ENCODE measurements around the gene CDK19. TPM values are rescaled to one million over a fixed set of nuclear protein-coding genes. Genes with fewer than 3 reads are reported as not detected.

CDK19 gene
- total RNA-seq, 1 experiment from 2014 or later = 7.0 TPM

- H3T11ph ChIP-seq (ENCODE audit: low read length) = no peak overlapping the region
- H3K9me3 Mint-ChIP-seq = no peaks in the 10 kb centered on the region; a peak in 1 of 5 replicates
- H3K4me1 Mint-ChIP-seq = peaks cover 14 to 16% of the 10 kb centered on the region in 2 experiments
- peak overlapping the region in 1 of 2 experiments; percentile 99; a peak in 3 of 5 replicates for H3K4me3 Mint-ChIP-seq
- no peak overlapping the region for H3K9ac ChIP-seq (ENCODE audit: extremely low read depth, insufficient read length, low read length)
- no peak overlapping the region for H2BK12ac ChIP-seq (ENCODE audit: insufficient read length, low read depth, low read length)
- H2AFZ ChIP-seq (ENCODE audit: low read length) = no peak overlapping the region
- H4K5ac ChIP-seq (ENCODE audit: insufficient read length, low read depth, low read length) = no peak overlapping the region
- no peak overlapping the region for H2BK15ac ChIP-seq (ENCODE audit: low read depth, low read length)
- no peak for TF ChIP-seq CTCF (conservative IDR thresholded peaks at IDR 0.05)
- peaks cover 6% of the 10 kb centered on the region for H3K23me2 ChIP-seq (ENCODE audit: insufficient read length, low read depth, low read length, poor library complexity, severe bottlenecking)
- H3K79me1 ChIP-seq (ENCODE audit: insufficient read depth, low read depth, low read length, poor library complexity, severe bottlenecking) = no peaks in the 10 kb centered on the region
- DNase-seq = no peak
- no peaks in the 10 kb centered on the region for H3K9me3 ChIP-seq (ENCODE audit: control insufficient read depth, low read depth, low read length)
- H3K4me2 ChIP-seq (ENCODE audit: insufficient read depth, insufficient read length, low read length) = no peak overlapping the region
- H3K27ac Mint-ChIP-seq = peak overlapping the region; percentile 78 to 100 (median 99); a peak in 6 of 7 replicates
- H3K56ac ChIP-seq (ENCODE audit: insufficient read length, low read depth, low read length) = no peak overlapping the region
- H3K18ac ChIP-seq (ENCODE audit: insufficient read length, low read depth, low read length) = no peak overlapping the region
- H4K91ac ChIP-seq (ENCODE audit: insufficient read length, low read depth, low read length) = no peak overlapping the region
- peaks cover 0 to 2% (median 0%) of the 10 kb centered on the region in 3 experiments; a peak in 1 of 7 replicates for H3K36me3 Mint-ChIP-seq (ENCODE audit: insufficient read depth in 1 of 3, low read depth in 3 of 3)
- H4K8ac ChIP-seq (replicated peaks; ENCODE audit: insufficient read length, low read depth, low read length) = no peak overlapping the region
- no peak overlapping the region for H3K23ac ChIP-seq (ENCODE audit: insufficient read length, low read depth, low read length)
- H2BK5ac ChIP-seq (ENCODE audit: insufficient read length, low read length) = no peak overlapping the region
- no peaks in the 10 kb centered on the region for H3K4me1 ChIP-seq (ENCODE audit: insufficient read depth, low read length)
- no peaks in the 10 kb centered on the region for H3K27me3 ChIP-seq (ENCODE audit: insufficient read depth, low read length)
- H3K14ac ChIP-seq (ENCODE audit: insufficient read depth, low read length) = no peak overlapping the region
- no peak overlapping the region for H3K27ac ChIP-seq (ENCODE audit: insufficient read length, low read depth, low read length)
- no peak overlapping the region for H2AK5ac ChIP-seq (ENCODE audit: insufficient read length, low read length)
- no CpG with 5 or more reads among the region's 4 CpGs for WGBS (ENCODE audit: extremely low coverage, insufficient read length, low lambda C conversion rate)
- H2BK20ac ChIP-seq (ENCODE audit: low read depth, low read length, poor library complexity, severe bottlenecking) = no peak overlapping the region
- no peak overlapping the region for H2BK120ac ChIP-seq (ENCODE audit: low read depth, low read length, poor library complexity, severe bottlenecking)
- no peaks in the 10 kb centered on the region for H4K20me1 ChIP-seq (ENCODE audit: control insufficient read depth, insufficient read depth, insufficient read length)
- H3K27me3 Mint-ChIP-seq (ENCODE audit: low read depth) = no peaks in the 10 kb centered on the region
- H3K79me2 ChIP-seq (ENCODE audit: insufficient read depth, low read length) = peaks cover 6% of the 10 kb centered on the region; the same call in 1 of the 2 replicates
- H3K4ac ChIP-seq (ENCODE audit: low read depth, low read length) = no peak overlapping the region
Measured at GRCh38 chr6:110816677-110817076, 1.4 kb upstream of the CDK19 start.

Measured in H9 (cell line).